BJ (cell line): ENCODE data around the gene CAB39L. TPM values are rescaled to one million over a fixed set of nuclear protein-coding genes. Genes with fewer than 3 reads are reported as not detected.

ENCODE experiments used
- CTCF ChIA-PET: fragments of 350-600 bp; formaldehyde crosslinking; extraction: SDS; loops from one replicate; lab custom pipeline; 2021; ENCODE audit warnings: antibody characterized with exemption, inconsistent platforms; lab: Yijun Ruan, JAX
- POLR2A ChIA-PET: fragments of 300-600 bp; sonication (Branson Sonifier 250); formaldehyde crosslinking; extraction: SDS; loops from one replicate; lab custom pipeline; 2021; ENCODE audit warnings: antibody characterized with exemption; lab: Charles Lee
- DNase-seq: peaks from one replicate; pipeline ENCODE4 v3.0.0-alpha.2; 2011; ENCODE audit warnings: low read depth
- H3K27me3 ChIP-seq: 2 replicates; pipeline ENCODE4 v1.6.0; 2011; ENCODE audit warnings: low read length; ENCODE audit not compliant: control insufficient read depth, insufficient read depth
- H3K36me3 ChIP-seq: 2 replicates; pipeline ENCODE4 v1.5.1; 2011; ENCODE audit warnings: low read length; ENCODE audit not compliant: control insufficient read depth, insufficient read depth
- H3K4me3 ChIP-seq: 2 replicates; pipeline ENCODE4 v1.5.1; 2011; ENCODE audit warnings: low read depth, mild to moderate bottlenecking, control low read depth, low read length
- CTCF ChIP-seq: IDR thresholded peaks from 2 replicates; pipeline ENCODE4 v1.5.1; 2011; ENCODE audit warnings: low read depth, mild to moderate bottlenecking, control low read depth, inconsistent platforms, low read length, moderate library complexity; ENCODE audit not compliant: insufficient read depth
- polyA plus RNA-seq: library from polyadenylated mRNA; depleted of rRNA; stranded (reverse); fragments of >200 nt; gene quantifications from 2 replicates; pipeline ENCODE4 v1.2.3, GENCODE V29; 2011

Gene CAB39L
- polyA plus RNA-seq, 1 experiment = 6.5 TPM

DNA sequence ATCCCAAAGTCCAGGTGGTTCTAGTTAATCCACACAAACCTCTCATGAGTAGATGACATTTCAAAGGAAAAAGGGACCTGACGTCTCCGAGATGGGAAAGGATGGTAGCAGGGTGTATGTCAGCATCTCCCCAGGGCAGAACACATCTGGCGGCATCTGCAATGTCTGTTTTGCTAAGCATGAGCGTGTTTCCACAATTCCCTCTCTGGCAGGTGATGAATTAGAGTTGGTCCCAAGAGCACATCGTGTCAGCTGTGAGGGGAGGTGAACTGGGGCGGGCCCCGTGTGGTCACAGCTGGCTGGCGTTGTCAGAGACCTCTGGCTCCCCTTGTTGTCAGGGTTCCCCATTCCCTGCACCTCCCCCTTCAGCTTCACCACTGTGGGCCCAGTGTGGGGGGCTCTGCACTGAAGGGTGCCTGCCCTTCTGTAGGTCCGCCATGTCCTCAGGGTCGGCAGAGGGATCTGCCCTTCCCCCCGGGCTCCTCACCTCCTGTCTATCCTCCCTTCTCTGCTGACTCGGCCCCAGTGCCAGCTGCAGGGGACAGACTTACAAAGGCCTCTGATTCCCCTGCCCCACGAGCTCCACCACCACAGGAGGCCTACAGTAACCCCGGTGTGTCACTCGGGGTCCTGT is 138.0 kb downstream of the CAB39L start:
- no peaks in the 10 kb centered on the region for H3K36me3 ChIP-seq
- ChIA-PET POLR2A (no interaction called here), CTCF (interaction anchor here (0.6 to 1.9 kb wide), 4 partner anchors 25 to 1762 kb away, joined by 3 to 6 read pairs (median 6); no protein-coding TSS in a partner anchor)
- no peak for TF ChIP-seq CTCF
- no peaks in the 10 kb centered on the region for H3K27me3 ChIP-seq
- no peak for DNase-seq
- no peak overlapping the region for H3K4me3 ChIP-seq

DNA sequence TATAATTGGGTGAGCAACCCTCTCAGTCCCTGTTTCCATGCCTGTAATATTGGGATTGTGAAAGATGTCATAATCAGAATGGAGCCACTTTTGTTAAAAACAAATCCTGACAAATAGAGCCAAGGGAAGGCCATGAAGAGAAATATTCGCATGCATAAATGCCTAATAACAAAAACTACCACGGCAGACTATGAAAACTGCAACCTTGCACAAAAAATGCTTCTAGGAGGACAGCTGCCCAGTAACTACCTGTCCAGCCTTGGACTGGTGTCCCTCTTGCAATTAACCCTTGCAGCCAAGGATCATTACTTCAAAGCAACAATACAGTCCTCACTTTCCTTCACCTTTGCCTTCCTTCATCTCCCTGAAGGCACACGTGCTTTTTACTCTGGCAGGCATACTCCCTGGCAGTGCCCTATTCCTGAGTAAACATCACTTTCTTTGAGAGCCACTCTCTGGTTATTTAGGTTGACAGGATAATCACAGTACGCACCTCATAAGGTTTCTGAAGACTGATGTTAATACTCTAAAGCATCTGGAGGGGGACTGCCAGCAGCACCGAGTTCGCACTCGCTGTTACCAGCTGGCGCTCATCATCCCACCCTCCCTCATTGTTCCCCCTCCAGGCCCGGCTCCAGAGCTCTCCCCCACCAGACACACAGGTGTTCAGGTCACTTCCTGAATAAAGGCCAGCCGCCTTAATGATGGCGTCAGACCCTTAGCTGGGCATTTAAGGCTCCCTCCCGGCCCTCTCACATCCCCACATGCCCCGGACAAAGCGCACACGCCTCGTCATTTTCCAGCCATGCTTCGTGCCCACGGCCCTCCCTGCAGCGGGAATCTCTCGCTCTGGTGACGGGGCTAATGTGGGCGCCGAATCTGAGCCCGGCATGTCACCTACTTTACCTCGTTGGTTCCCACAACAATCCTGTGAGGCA is 138.8 kb downstream of the CAB39L start:
- no peak for DNase-seq
- H3K36me3 ChIP-seq = no peaks in the 10 kb centered on the region
- CTCF ChIA-PET = interaction anchor here (1.1 to 1.9 kb wide), 2 partner anchors 25 to 131 kb away, joined by 6 read pairs; no protein-coding TSS in a partner anchor
- POLR2A ChIA-PET = no interaction called here
- H3K4me3 ChIP-seq = no peak overlapping the region
- H3K27me3 ChIP-seq = no peaks in the 10 kb centered on the region
- TF ChIP-seq CTCF = no peak

DNA sequence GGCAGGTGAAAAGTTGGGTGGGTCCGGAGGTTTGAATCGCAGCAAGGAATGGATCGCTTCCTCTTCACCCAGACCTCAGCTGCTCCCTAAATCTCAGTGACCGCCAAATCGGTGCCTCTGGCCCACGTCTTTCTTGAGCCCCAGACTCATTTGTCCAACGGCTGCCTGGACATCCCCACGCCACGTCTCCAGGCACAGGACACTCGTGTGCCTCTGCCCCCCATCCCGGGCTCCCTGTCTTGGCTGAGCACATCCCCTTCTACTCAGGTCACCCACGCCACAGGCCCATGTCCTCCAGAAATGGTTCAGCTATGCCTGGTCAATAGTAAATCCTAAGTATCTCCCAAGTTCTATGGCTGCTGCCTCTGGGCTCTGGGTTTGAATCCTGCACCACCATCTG is 139.5 kb downstream of the CAB39L start:
- Histone ChIP-seq H3K36me3 (no peaks in the 10 kb centered on the region), H3K27me3 (no peaks in the 10 kb centered on the region), H3K4me3 (no peak overlapping the region)
- no peak for DNase-seq
- POLR2A ChIA-PET = no interaction called here
- TF ChIP-seq CTCF = no peak
- CTCF ChIA-PET = interaction anchor here (1.9 kb wide), 1 partner anchor 24 kb away, joined by 6 read pairs; no protein-coding TSS in a partner anchor

- no peak for DNase-seq
- ChIA-PET POLR2A (no interaction called here), CTCF (interaction anchor here (1.3 to 5.3 kb wide), 2 partner anchors 133 to 303 kb away, joined by 4 to 28 read pairs; no protein-coding TSS in a partner anchor)
- no peak for TF ChIP-seq CTCF
- Histone ChIP-seq H3K27me3 (no peaks in the 10 kb centered on the region), H3K36me3 (no peaks in the 10 kb centered on the region), H3K4me3 (no peak overlapping the region)
These were observed 140.2 kb downstream of the CAB39L start for GRCh38 chr13:49303533-49304252.

DNA sequence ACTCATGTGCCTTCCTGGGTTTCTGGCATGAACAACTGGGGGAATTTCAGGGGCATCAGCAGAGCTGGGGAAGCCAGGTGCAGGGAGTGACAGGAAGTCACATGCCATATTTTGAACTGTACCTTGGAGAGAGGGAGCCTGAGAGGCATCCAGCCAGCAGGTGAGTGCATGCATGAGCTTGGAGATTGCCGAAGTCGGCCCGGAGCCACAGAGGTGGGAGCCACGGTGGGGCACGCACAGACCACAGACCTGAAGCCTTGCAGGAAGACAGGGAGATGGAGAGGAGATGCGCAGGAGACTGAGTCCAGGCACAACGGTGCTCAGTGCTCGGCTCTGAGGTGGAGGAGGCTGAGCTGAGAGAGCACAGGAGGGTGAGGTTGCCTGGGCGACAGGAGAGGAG is 141.0 kb downstream of the CAB39L start:
- DNase-seq = no peak
- no peak for TF ChIP-seq CTCF
- Histone ChIP-seq H3K4me3 (no peak overlapping the region), H3K36me3 (no peaks in the 10 kb centered on the region), H3K27me3 (no peaks in the 10 kb centered on the region)
- CTCF ChIA-PET = interaction anchor here (0.6 to 5.3 kb wide), 5 partner anchors 109 to 304 kb away, joined by 3 to 28 read pairs (median 4); partner anchors contain the start of genes CAB39L and SETDB2
- POLR2A ChIA-PET = no interaction called here
